DMS114 treated with DMSO at 0.1 percent for 48 hours (cell line): ENCODE measurements around the gene KCNJ11.
"Not testable (repeated sequence)": the region's sequence is repeated elsewhere in the genome, so short reads cannot be mapped to it uniquely, and the experiment has no call there.

Experiments
- DNase-seq: peaks from one replicate; lab custom pipeline; 2025; ENCODE audit not compliant: unreplicated experiment; lab: John Stamatoyannopoulos, UW

Gene KCNJ11

DNA sequence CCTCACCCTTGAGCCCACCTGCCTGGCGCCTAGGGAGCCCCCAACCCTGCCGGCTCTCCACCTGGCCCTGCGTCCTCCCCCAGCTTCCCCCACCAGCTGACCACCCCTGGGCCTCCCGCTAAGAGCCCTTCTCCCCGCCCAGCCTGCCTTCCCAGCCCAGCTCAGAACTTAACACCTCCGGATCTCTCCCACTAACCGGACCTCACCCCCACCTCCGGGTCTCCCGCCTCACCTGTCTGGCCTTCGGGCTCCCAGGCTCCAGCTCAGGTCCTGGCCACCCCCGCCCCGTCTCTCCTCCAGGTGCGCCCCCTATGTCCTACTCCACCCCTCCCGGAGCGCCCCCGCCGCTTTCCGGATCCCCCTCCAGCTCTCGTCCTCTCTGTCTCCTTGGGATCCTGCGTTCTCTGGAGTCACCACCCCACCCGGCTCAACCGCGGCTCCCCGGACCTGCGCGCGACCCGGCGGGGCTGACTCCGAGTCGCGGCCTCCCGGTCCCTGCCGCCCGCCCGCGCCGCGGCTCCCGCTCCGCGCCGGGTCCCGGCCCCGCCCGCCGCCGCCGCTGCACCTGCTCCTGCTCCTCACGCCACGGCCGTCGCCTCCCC, at the start of gene KCNJ11:
TSS of gene KCNJ11 (minus strand) at position 51 of the 602 bp plus-strand sequence. CDS start 568 bp downstream, outside the sequence.
- no peak for DNase-seq

DNA sequence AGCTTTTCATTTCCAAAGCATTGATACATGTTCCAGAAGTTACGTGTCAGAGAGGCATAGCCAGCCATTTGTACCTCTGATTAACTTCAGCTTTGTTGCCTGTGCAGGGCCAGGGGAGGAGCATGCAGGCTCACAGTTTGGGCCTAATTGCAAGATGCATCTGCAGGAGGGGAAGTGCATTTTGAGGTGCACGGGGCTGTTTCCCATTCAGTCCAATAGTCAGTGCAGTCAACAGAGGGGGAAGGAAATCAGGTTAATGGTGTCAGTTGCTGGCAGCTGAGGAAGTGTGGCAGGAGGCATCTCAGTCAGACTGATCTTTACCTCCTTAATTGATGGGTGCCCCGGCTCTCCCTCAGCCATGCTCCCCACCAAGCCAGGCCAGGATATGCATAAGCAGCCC, 48.9 kb upstream of the KCNJ11 start:
- no peak for DNase-seq

DNA sequence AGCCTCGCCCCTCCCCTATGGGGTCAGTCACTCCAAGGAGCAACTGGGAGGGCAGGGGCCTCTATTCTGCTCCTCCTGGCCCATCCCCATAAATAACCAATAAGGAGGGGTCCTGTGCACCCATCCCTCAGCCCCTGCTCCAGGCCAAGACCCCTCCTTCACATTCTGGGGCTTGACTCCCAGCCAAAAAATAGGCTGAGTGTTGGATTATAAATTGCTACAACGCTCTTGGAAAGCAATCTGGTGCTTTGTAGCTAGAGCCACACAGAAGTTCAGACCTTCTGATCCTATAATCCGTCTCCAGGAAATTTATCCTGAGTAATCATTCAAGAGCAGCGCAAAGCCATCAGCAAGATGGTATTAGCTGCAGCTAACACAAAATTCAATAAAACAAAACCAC, 45.6 kb upstream of the KCNJ11 start:
- no peak for DNase-seq

DNA sequence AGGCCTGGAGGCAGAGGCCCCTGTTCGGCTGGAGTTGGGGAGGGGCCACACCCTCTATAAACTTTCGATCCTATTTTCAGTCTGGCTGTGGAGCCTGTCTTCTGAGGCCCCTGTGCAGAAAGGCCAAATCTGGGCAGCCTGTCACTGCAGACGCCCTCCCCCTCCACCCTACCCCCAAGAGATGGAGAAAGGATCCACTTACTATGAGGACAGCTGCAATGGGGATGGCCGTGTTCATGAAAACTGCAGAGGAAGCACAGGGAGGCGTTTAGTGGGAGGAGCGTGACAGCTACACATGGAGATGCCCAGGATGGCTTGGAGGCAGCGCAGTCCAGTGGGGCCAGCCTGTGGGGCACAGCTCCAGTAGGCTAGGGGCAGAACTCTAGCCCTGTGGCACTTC, 43.5 kb upstream of the KCNJ11 start:
- no peak for DNase-seq

DNA sequence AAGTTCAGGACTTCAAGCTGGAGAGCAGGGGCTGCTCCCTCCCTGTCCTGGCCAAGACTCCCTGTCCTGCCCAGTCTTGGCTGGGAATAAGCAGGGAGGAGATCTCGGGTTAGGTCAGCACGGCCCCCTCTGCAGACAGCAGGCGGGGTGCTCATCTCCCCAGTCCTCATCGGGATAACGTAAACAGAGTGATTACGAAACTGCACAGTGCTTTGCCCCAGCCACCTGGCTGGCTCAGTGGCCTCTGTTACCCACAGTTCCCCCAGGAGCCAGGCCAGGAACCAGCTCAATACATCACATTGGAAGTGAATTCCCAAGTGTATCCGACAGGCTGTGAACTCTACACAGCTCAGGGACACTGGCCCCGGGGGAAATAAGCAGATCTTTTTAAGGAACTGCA, 42.7 kb upstream of the KCNJ11 start:
- DNase-seq, result no peak

DNA sequence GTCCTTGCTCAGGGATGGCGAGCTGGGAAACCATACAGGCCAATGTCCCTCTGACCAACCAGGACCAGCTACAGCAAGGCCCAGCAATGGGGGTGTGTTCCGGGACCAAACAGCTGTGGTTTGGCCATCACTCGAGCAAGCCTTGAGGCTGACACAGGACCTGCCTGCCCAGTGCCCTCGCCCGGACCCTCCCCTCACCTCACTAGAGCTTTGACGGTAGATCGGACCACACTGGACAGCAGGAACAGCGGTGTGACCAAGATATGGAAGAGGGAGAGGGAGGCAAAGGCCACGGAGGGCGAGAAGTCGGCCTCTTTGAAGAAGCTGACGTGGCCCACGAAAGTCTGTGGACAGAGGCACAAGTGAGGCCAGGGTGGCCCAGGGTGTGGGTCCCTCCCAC, 42.2 kb upstream of the KCNJ11 start:
- DNase-seq, result no peak

DNA sequence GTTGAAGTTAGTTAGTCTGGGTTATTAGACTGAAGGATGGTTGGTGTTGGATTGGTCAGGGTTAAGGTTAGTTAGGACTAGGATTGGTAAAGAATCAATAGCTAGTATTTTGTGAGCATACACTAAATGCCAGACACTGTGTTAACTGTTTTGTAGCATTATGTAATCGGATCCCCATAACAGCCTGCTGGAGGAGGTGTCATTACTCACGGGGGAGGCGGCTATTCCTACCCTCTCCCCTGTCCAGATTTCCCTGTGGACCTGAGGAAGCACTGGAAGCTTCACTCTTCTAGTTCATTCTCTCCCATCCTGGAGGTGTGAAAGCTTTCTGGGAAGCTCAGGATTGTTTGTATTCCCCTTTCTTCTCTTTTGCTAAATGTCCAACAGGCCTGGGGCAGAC, 40.5 kb upstream of the KCNJ11 start:
- no peak for DNase-seq

DNA sequence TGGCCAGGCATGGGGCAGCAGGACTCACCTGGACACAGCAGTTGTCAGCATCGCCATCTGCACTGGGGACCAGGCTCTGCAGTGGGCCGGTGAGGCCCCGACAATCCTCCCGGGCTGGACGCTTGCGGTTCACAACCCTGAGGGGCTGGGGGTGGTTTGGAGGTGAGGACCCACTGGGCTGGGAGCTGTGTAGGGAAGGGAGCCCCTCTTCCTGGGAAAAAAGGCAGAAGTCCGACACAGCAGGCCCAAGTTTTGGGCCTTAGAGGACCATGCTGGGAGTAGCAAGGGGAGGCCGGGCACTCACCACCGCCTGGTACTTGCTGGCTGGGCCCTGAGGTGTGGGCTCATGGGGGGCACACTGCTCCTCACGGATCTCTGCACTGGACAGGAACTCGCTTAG, 39.8 kb upstream of the KCNJ11 start:
- DNase-seq, result no peak

DNA sequence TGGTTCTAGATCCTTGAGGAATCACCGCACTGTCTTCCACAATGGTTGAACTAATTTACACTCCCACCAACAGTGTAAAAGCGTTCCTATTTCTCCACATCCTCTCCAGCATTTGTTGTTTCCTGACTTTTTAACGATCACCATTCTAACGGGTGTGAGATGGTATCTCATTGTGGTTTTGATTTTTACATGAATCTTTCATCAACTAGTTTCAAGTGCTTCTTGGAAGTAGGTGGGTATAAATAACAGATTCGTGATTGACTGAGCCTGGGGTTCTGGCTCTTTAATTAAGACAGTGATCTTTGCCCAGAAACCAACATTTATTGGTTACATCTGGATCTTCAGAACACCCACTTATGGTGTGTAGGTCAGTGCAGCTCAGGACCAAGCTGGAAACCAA, 37.8 kb upstream of the KCNJ11 start:
- DNase-seq, result not testable (repeated sequence)

DNA sequence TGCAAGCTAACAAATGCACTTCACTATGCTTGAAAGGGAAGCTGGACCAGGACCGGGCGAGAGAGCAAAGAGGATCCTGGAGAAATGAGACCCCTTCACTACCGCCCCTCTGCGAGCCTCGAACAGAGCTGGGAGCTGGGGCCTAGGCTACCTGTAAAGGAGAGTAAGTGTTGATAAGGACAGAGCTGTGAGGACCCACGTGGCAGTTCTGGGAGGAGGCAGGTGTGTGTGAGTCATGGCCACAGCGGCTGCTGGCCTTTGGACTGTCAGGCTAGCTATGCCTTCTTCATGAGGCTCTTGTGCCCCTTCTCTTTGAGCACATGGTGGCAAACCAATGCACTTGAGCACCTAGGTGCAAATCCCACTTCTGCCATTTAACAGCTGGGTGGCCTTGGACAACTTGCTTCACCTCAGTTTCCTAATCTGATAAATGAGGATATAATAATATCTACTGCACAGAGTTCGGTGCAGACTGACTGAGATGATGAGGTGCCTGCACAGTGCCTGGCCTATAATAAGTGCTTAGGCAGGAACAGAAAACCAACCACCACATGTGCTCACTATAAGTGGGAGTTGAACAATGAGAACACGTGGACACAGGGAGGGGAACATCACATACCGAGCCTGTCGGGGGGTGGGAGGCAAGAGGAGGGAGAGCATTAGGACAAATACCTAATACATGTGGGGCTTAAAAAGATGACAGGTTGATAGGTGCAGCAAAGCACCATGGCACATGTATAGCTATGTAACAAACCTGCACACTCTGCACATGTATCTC, 35.3 kb upstream of the KCNJ11 start:
- no peak for DNase-seq

DNA sequence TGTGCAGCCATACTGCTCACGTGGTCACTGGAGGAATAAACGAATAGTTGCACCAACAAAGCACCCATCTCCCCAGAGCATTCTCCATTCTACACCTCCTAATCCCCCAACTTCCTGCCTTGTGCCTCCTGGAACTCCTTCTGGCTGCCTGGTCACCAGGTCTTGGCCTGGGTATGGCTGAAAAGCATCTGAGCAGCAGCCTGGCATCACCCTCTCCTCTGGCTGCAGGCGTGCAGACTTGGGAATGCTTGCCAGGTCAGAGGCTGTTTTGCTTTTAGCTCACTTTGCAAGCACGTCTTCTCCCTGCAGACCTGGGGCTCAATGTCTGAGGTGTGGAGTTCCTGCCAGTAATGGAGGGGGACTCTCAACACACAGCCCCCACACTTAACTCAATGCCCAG, 33.3 kb upstream of the KCNJ11 start:
- no peak for DNase-seq

DNA sequence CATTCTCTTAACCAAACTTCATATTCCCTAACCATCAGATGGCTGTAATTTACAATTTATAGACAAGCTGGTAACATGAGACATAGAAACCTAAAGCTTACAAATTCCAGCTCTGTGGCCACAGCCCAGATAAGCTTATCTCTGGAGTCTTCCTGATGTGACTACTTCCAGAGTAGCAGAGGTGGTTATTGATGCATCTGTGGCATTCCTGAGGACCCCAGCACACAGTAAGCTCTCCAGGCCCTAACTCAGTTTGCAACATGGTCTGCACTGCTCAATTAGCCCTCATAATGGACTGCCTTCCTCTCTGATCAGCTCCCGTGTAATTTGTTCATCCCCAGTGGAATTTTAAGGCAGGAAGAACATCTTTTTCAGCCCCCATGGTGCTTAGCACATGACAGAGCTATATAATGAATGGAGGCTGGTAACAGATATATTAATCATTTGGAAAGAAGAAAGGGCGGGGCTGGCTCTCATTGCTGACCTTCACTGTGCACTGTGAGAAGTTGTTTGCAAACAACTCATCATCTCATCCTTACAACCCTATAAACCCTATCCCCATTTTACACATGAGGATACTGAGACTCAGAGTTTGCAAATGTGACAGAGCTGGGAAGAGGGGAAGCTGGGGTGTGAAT, 30.1 kb upstream of the KCNJ11 start:
- DNase-seq, result no peak

DNA sequence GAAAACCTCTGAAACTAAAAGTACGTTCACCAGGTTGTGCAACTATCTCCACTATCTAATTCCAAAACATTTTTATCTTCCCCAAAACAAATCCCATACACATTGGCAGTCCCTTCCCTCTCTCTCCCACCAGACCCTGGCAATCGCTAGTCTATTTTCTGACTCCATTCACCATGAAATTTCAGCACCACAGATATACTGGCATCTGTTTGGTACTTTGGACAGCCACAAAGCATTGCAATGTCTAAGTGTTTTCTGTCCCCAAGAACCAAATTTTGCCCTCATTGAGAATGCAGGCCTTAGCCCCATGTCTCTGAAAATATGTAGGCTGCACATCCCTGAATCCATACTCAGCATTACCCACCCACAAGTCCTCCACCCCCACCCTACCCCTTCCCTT, 28.0 kb upstream of the KCNJ11 start:
- DNase-seq, result no peak

DNA sequence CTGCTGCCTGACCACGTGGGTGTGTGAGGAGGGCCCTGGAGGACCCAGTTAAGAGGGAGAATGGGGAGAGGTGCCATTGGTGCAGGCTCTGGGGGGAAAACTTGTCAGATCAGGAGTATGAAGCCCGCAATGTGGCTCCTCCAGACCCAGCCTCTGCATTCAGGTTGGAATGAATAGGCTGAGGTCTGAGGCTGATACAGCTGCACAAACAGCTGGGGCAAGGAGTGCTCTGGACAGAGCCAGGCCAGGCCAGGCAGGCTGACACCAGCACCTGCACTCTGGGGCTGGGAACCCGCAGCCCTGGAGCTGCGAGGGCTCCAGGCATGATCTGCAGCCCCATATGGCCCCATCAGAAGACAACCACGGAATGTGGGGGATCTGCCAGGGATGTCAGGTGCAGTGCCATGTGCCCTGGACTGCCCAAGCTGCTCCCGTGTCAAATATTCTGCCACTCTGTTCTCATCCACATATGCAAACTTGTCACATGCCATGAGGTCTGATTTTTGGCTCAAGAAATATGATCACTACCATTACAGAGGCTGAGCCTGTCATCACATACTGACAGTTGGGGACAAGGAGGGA, 27.2 kb upstream of the KCNJ11 start:
- DNase-seq, result no peak

DNA sequence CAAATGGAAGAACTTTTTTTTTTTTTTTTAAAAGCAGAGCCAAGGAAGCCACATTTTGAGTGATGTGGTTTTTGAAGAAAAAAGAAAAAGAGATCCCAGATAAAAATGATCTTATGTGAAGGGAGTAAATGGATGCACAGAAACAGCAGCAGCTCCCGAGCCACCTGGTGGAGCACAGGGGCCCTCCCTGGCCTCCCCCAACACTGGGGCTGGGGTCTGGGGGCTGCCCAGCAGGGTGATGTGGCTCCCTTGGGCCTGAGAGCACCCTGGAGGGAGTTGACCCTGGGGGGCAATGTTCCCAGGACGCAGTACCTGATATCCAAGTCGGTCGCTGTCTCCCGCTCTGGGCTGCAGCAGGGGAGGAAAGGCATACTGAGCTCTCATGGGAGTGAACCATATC, 26.5 kb upstream of the KCNJ11 start:
- no peak for DNase-seq

DNA sequence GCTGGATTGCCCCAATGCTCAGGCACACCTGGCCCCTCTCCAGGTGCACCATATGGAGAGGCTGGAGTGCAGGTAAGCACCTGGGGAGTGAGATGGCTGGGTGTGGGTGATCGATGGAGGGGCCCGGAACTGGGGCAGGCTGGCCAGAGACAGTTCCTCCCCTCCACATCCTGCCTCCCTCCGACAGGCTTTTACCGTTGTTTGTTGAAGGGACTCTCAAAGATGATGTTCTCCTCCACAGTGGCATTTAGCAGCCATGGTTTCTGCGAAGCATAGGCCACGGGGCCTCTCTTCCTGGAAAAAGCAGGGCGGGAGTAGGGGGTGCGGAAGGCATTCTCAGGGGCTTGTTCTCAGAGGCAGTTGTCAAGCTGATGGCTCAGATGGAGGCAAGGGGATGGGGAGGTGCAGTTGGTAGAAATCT, 25.9 kb upstream of the KCNJ11 start:
- DNase-seq, result no peak

DNA sequence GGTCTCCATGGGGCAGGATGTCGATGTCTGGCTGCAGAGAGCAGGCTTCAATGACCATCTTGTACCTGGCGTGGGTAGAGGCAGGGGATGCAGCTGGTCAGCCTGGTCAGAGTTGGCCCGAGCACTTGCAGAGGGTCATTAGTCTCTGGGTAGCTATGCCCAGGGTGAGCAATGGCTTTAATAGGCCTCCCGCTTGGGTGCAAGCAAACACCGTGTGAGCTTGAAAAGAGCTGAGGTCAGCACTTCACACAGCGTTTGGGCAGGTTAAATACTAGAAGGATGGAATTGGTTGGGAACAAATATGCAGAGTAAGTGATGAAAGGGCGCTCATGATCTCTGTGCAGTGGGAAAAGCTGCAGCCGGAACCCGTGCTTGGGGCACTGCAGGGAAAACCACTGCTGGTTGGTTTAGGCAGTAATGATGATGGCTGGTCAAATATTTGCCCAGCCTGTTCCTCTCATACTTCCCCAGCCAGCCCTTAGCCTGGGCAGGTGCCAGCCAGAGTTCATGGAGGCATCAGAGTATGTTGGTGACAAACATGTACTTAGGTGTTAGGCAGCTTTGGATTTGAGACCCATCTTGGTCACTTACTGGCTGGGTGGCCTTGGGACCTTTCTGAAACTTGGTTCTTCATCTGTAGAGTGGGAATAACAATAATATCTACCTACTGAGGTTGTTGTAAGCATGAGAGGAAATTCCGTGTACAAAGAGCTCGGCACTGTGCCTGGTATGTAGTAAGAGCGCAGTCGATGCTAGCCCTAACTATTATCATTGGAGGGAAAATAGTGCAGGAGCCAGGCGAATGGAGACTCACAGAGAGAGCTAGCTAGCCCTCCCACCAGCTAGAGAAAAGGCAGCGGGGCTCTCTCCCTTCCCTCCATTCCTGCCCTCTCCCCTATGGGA, 25.2 kb upstream of the KCNJ11 start:
- DNase-seq, result no peak

DNA sequence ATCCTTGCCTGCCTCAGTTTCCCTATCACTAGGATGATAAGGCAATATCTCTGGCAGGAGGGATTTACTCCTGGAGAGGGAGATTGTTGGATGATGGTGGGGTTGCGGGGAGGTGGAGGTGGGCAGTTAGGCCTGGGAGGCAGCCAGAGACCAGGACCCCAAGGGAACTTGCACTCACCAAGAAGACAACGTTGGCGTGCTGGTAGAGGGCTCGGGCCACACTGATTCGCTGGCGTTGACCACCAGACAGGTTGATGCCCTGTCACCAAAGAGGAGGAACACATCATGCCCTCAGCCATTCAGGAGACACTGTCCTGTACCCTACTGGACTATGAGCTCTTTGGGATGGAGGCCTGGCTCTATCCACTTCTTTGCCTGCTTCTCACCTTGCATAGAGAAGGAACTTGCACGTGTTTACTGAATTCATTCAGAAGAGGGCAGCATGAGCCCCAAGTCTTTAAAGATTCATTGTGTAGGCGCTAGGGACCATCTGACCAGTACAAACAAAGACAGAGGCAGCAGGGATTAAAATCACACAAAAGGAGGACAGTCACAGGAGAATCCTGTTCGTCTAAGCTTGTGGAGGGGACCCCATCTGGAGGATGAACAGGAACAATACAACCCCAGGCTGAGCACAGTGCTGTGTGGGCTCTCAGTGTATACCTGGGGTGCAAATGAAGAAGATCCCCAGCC, 24.2 kb upstream of the KCNJ11 start:
- no peak for DNase-seq

DNA sequence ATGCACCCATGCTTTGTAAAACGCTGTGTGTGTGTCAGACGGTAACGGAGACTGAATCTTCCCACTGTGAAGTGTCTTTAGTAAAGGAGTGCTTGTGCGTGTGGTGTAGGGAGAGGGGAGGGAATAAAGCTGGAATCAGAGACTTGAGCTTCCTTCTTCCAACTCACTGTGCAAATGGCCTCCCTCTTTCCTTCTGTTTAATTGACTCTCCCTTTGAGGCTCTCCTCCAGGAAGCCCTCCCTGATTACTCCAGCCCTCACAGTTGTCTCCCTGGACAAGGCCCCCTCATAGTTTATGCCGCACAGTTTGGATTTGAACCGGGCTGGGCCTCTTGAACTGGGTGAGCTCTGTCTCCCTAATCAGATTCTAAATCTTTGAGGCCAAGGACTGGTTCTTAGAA, 23.0 kb upstream of the KCNJ11 start:
- no peak for DNase-seq

DNA sequence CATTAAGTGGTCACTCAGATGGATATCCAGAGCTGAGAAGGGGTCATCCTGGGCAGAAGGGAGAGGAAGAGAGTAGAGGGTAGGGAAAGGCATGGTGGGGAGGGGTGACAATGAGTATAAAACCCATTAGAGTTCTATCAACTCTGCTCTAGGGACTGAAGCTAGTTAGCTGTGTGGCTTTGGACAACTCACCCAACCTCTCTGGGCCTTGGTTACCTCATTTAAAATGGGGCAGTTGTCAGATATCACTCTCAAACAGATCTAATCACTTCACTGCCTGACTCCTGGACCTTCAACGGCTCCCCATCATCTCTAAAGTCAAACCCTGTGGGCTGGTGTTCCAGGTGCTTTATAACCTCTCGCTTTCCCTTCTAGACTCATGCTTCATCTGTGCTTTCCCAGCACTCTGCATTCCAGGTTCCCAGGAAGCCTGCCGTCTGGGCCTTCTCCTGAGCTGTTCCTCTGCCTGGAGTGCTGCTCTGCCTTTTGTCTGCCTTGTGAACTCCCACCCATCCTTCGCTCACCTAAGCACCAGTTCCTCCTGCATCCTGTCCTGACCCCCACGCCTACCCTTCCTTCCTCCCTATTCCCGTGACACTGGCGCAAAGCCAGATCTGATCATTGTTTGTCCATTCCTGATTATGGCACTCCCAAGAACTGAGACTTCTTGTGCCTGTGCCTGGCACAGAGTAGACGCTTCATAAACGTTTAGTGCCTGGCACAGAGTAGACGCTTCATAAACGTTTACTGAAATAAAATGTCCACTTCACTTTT, 22.3 kb upstream of the KCNJ11 start:
- DNase-seq, result no peak
